Loucy (cell line): Measurements from ENCODE around the gene PRR20G.

Experiments
- H2AFZ ChIP-seq: fragments of 200-600 bp; sonication (generic); 2 replicates; pipeline ENCODE4 v1.6.0; 2016; ENCODE audit warnings: antibody characterized with exemption, mild to moderate bottlenecking, low read length, moderate library complexity
- H3F3A ChIP-seq: fragments of 200-600 bp; 2 replicates; pipeline ENCODE4 v1.6.0; 2016; ENCODE audit warnings: antibody characterized with exemption, low read depth, mild to moderate bottlenecking
- H3K27me3 ChIP-seq: fragments of 200-600 bp; sonication (generic); 2 replicates; pipeline ENCODE4 v1.6.1; 2014; ENCODE audit warnings: low read length, mild to moderate bottlenecking; ENCODE audit not compliant: insufficient read depth, poor library complexity, severe bottlenecking
- H3K36me3 ChIP-seq: fragments of 200-600 bp; sonication (generic); 2 replicates; pipeline ENCODE4 v1.6.1; 2016; ENCODE audit warnings: low read length; ENCODE audit not compliant: insufficient read depth
- H3K4me1 ChIP-seq: fragments of 200-600 bp; sonication (generic); 2 replicates; pipeline ENCODE4 v1.5.1; 2014; ENCODE audit warnings: low read length, mild to moderate bottlenecking; ENCODE audit not compliant: insufficient read depth, poor library complexity, severe bottlenecking
- H3K4me2 ChIP-seq: fragments of 200-600 bp; sonication (generic); 2 replicates; pipeline ENCODE4 v1.6.0; 2014; ENCODE audit warnings: antibody characterized with exemption, low read length, low read depth, mild to moderate bottlenecking; ENCODE audit not compliant: poor library complexity, severe bottlenecking
- H3K4me3 ChIP-seq: fragments of 200-600 bp; sonication (generic); 2 replicates; pipeline ENCODE4 v1.5.1; 2014; ENCODE audit warnings: low read length, mild to moderate bottlenecking, mixed read lengths; ENCODE audit not compliant: poor library complexity, severe bottlenecking
- H3K79me2 ChIP-seq: fragments of 200-600 bp; sonication (generic); 2 replicates; pipeline ENCODE4 v1.6.1; 2014; ENCODE audit warnings: low read length; ENCODE audit not compliant: insufficient read depth
- H3K9ac ChIP-seq: fragments of 200-600 bp; sonication (generic); 2 replicates; pipeline ENCODE4 v1.6.0; 2014; ENCODE audit warnings: mild to moderate bottlenecking, low read depth, low read length, moderate library complexity; ENCODE audit not compliant: poor library complexity, severe bottlenecking
- H3K9me2 ChIP-seq: fragments of 200-600 bp; sonication (generic); replicated peaks from 2 replicates; pipeline ENCODE4 v1.6.1; 2016; ENCODE audit warnings: low read depth, low read length, mixed read lengths
- H3K9me3 ChIP-seq: fragments of 200-600 bp; sonication (generic); 2 replicates; pipeline ENCODE4 v1.6.1; 2014; ENCODE audit warnings: mild to moderate bottlenecking, antibody characterized with exemption, low read length, low read depth; ENCODE audit not compliant: insufficient read depth
- H4K20me1 ChIP-seq: fragments of 200-600 bp; sonication (generic); 2 replicates; pipeline ENCODE4 v1.6.0; 2014; ENCODE audit warnings: antibody characterized with exemption, low read length, mild to moderate bottlenecking; ENCODE audit not compliant: insufficient read depth, poor library complexity, severe bottlenecking
- EZH2phosphoT487 ChIP-seq: fragments of 200-600 bp; IDR thresholded peaks from 2 replicates; pipeline ENCODE4 v1.6.1; 2018; ENCODE audit warnings: antibody characterized with exemption, mild to moderate bottlenecking, moderate library complexity, borderline replicate concordance
- TF ChIP-seq, protein P1 (sequence below): fragments of 200-600 bp; sonication (generic); conservative IDR thresholded peaks from 2 replicates; pipeline ENCODE4 v1.5.1; 2014; ENCODE audit warnings: mild to moderate bottlenecking, antibody characterized with exemption, low read length

Gene PRR20G

DNA sequence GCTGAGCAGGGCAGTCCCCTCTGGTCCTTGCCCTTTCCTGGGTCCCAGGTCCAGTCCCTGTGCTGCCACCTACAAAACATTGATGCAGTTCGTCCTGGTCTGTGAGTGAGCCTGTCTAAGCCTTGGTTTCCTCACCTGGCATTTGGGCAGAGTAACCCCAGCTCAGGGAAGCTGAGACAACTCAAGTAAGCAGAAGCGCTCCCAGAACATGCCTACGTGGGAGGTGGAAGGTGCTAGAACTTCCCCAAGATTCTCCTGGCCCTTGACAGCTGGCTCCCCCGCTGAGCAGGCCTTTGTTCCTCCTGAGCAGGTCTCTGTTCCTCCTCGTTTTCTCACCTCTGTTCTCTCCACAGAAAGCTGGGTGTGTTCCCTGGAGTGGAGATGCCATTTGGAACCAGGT lies 30.5 kb downstream of the PRR20G start:
- Histone ChIP-seq H3K9me2 (no peaks in the 10 kb centered on the region), H2AFZ (no peak overlapping the region), H3K27me3 (no peaks in the 10 kb centered on the region), H3K9me3 (no peaks in the 10 kb centered on the region), H4K20me1 (no peaks in the 10 kb centered on the region), H3K9ac (no peak overlapping the region), H3K79me2 (no peaks in the 10 kb centered on the region), H3F3A (no peaks in the 10 kb centered on the region), H3K36me3 (no peaks in the 10 kb centered on the region), H3K4me1 (no peaks in the 10 kb centered on the region), H3K4me3 (no peak overlapping the region), H3K4me2 (no peak overlapping the region)
- no peak for TF ChIP-seq EZH2phosphoT487
- TF ChIP-seq, protein P1, sequence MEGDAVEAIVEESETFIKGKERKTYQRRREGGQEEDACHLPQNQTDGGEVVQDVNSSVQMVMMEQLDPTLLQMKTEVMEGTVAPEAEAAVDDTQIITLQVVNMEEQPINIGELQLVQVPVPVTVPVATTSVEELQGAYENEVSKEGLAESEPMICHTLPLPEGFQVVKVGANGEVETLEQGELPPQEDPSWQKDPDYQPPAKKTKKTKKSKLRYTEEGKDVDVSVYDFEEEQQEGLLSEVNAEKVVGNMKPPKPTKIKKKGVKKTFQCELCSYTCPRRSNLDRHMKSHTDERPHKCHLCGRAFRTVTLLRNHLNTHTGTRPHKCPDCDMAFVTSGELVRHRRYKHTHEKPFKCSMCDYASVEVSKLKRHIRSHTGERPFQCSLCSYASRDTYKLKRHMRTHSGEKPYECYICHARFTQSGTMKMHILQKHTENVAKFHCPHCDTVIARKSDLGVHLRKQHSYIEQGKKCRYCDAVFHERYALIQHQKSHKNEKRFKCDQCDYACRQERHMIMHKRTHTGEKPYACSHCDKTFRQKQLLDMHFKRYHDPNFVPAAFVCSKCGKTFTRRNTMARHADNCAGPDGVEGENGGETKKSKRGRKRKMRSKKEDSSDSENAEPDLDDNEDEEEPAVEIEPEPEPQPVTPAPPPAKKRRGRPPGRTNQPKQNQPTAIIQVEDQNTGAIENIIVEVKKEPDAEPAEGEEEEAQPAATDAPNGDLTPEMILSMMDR = no peak

DNA sequence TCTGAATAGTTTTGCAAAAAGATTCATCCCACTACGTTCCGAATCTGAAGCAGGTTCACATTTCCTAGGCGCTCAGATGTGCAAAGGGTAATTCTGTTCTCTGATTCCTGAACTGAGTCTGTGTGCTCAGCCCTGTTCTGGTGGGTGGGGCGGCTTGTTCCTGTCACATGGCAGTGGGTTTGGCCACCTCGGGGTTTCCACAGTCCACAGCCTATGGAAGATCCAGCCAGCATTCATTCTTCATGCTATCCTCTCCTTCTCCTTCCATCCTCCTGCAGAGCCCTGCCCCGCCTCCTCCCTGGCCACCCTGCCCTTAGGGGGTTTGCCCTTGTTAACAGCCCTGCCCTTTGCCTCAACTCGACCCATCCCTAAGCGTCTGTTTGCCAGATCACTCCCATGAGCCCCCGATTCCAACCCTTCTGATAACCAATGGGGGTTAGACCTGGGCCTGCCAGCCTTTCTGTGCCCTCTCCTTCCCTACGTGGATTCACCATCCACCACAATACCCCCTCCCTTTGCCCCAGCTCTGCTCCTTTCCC lies 31.0 kb downstream of the PRR20G start:
- Histone ChIP-seq H3F3A (no peaks in the 10 kb centered on the region), H3K9ac (no peak overlapping the region), H3K9me2 (no peaks in the 10 kb centered on the region), H3K79me2 (no peaks in the 10 kb centered on the region), H3K27me3 (no peaks in the 10 kb centered on the region), H3K9me3 (no peaks in the 10 kb centered on the region), H2AFZ (no peak overlapping the region), H3K36me3 (no peaks in the 10 kb centered on the region), H3K4me3 (no peak overlapping the region), H3K4me1 (no peaks in the 10 kb centered on the region), H4K20me1 (no peaks in the 10 kb centered on the region), H3K4me2 (no peak overlapping the region)
- TF ChIP-seq, protein P1 = no peak
- no peak for TF ChIP-seq EZH2phosphoT487

DNA sequence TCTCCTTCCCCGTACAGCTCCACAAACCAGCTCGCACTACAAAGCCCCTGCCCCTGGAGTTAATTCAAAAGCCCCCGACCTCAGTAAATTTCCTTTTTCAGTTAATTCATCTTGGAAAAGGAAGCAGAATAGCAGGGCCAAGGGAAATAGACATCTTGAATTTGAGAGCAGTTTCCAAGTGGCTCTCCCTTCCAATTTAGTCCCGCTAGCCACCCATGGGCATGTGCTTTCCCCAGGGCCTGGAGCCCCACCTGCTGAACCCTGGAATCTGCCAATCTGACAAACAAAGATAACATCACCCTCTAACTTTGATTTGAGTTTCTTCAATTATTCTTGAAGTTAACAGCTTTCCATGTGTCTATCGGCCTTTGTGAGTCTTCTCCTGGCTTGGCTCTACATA lies 31.7 kb downstream of the PRR20G start:
- TF ChIP-seq, protein P1 = no peak
- no peak for TF ChIP-seq EZH2phosphoT487
- H4K20me1 ChIP-seq = no peaks in the 10 kb centered on the region
- no peak overlapping the region for H3K9ac ChIP-seq
- H2AFZ ChIP-seq = no peak overlapping the region
- no peaks in the 10 kb centered on the region for H3K9me3 ChIP-seq
- H3K4me1 ChIP-seq = no peaks in the 10 kb centered on the region
- peaks cover 4% of the 10 kb centered on the region for H3K27me3 ChIP-seq
- H3K4me2 ChIP-seq = no peak overlapping the region
- H3K9me2 ChIP-seq = no peaks in the 10 kb centered on the region
- no peaks in the 10 kb centered on the region for H3K36me3 ChIP-seq
- H3F3A ChIP-seq = no peaks in the 10 kb centered on the region
- H3K4me3 ChIP-seq = no peak overlapping the region
- no peaks in the 10 kb centered on the region for H3K79me2 ChIP-seq
